GM18520 (cell line): Measurements from ENCODE around the gene HADHA.
A peak's percentile ranks its signal among the peaks of the same experiment; 100 is the strongest.
"Not testable (repeated sequence)": the region's sequence is repeated elsewhere in the genome, so short reads cannot be mapped to it uniquely, and the experiment has no call there.

ENCODE experiments used
- ATAC-seq: cut with Tn5 transposase; IDR thresholded peaks from one replicate; pipeline ENCODE4 v1.9.1; 2021; ENCODE audit not compliant: unreplicated experiment

HADHA gene

GRCh38 chr2:26244309-26245230 is at the start of gene HADHA, which contains the start of gene HADHB:
Gene HADHA, minus strand, starts transcription at chr2:26244632. Its CDS starts 36 bp downstream, at chr2:26244596.
Gene HADHB, plus strand, starts transcription at chr2:26244939. Its CDS starts 9,316 bp downstream, at chr2:26254255.
- peak; percentile 45 for ATAC-seq

- no peak for ATAC-seq
Observed at GRCh38 chr2:26292646-26293045, 48.2 kb upstream of the HADHA start.

DNA sequence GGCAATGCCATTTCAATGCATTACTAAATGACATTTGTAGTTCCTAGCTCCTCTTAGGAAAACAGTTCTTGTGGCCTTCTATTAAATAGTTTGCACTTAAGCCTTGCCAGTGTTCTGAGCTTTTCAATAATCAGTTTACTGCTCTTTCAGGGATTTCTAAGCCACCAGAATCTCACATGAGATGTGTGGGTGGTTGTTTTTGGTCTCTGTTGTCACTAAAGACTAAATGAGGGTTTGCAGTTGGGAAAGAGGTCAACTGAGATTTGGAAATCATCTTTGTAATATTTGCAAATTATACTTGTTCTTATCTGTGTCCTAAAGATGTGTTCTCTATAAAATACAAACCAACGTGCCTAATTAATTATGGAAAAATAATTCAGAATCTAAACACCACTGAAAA is 45.6 kb upstream of the HADHA start:
- no peak for ATAC-seq

DNA sequence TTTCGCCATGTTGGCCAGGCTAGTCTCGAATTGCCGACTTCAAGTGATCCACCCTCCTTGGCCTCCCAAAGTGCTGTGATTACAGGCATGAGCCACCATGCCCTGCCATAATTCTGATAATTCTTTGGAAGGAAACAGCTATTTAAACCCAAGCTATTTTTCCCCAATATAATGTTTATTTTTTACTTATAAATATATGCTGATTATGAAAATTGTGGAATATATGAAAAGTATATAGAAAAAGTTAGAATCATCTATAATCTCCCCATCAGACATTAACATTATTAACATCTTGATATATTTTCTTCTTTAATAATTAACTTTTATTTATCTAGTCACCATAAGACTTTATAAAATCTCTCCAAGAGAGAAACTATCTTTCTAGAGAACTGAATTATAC is 41.5 kb upstream of the HADHA start:
- ATAC-seq = no peak

- no peak for ATAC-seq
Observed at GRCh38 chr2:26284132-26284531, 39.7 kb upstream of the HADHA start.

GRCh38 chr2:26283606-26284005 is 39.2 kb upstream of the HADHA start:
- ATAC-seq = no peak

DNA sequence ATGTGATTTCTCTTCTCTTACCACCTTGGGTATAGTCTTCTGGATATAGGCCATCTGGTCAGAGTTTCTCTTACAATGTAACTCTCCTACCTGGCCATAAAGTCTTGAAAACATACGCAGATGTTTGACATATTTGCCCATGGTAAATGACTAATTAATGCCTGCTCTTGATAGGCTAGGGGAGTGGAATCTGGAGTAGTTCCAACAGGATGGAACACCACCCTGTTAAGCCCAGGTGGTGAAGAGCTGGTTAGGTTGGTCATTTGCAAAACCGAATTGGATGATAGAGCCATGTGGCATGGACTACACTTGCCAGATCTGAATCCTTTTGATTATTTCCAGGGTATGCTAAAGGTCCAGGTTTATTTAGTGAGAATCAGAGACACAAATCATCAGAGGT is 36.8 kb upstream of the HADHA start:
- no peak for ATAC-seq

GRCh38 chr2:26279886-26280285 is 35.5 kb upstream of the HADHA start:
- ATAC-seq = no peak

DNA sequence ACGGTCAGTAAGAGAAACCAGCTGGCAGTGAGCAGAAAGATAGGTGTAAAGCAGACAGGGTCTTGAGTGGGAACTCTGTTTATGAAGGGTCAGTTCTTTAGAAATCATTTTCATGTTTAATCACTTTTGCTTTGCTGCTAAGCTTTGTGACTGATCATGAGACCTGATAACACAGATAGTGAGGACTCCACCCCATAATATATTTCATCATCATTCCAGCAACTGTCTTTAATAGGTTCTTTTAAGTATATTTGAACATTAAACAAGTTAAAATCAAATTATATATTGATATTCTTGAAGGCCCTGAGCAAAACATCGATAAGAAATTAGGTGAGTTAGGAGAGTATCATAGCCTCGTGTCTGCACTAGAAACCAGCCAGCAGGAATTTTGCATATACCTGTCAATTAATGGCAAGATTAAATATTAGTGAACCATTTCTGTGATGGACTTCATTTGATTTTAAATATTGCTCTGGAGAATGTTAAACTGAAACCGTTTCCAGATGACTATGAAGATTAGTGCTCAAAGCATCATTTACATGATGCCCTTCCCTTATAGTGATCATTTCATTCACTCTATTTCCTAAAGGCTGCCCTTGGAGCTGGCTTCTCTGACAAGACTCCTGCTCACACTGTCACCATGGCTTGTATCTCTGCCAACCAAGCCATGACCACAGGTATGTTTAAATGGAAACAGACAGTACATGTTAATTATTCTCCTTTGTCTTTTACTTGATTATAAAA is 32.2 kb upstream of the HADHA start:
- ATAC-seq = no peak

DNA sequence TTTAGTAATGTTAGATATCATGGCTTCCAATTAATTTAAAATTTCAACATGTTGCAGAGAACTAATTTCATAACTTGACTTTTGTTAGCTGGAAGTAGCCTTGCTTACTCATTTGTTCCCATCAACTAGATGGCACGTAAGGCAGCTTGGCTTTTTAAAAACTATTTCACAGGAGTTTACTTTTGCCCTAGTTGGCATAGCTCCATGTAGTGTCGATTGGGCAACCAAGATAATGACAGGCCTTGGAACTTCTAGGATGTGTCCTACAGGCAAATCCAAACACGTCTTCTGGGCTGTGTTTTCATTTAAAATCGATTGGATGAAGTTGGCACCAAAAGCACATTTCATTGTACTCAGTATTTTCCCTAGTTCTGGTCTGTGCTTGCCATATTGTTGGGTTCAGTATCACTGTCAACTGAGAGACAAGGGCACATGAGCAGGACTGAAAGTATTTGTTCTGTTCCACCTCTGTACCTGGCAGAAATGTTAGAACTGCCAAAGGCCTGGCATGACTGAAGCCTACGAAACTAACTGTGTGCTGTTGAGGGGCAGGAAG is 29.7 kb upstream of the HADHA start:
- ATAC-seq = no peak

DNA sequence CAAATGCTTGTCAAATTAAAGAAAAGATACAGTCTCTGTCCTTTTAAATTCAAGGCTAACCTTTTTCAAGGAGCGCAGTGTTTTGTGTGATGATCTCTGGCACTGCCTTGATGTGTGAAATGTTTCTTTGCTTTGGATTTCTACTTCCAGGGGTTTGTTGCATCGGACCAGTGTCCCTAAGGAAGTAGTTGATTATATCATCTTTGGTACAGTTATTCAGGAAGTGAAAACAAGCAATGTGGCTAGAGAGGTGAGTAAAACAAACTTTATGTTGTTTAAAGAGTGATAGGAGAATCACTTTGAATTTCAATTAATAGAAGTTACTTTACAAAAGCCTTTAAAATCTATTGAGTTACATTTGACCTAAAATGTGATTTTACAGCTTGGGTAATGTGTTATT is 29.1 kb upstream of the HADHA start:
- no peak for ATAC-seq

DNA sequence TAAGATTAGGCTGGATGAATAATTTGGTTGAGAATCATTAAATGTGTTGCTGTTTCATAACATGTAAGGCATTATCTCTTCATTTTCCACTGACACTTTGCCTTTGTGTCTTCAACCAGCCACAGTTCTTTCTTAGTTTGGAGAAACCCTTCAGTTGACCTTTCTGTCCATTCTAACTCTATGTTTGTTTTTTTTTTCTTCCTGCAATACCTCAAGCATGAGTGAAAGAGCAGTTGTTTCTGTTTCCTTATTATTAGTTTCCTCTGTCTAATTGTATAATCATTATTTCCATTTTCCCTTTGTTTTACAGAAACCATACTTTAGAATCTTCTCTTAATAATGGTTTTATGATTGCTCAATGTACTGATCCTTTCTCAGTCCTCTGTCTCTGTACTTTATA is 25.9 kb upstream of the HADHA start:
- ATAC-seq = no peak

GRCh38 chr2:26269571-26270158 is 25.2 kb upstream of the HADHA start:
- no peak for ATAC-seq

DNA sequence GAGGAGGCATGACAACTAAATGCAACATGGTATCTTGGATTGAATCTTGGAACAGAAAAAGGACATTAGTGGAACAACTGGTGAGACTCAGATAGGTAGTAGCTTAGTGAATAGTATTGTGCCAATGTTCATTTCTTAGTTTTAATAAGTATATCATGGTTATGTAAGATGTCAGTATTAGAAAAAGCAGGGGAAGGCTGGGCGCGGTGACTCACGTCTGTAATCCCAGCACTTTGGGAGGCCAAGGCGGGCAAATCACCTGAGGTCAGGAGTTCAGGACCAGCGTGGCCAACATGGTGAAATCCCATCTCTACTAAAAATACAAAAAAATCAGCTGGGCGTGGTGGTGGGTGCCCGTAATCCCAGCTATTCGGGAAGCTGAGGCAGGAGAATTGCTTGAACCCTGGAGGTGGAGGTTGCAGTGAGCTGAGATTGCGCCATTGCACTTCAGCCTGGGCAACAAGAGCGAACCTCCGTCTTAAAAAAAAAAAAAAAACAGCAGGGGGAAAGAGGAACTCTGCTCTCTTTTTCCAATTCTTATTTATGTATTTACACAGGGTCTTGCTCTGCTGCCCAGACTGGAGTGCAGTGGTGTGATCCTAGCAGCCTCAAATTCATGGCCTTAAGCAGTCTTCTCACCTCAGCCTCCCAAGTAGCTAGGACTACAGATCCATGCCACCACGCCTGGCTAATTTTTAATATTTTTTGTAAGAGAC is 24.4 kb upstream of the HADHA start:
- ATAC-seq = not testable (repeated sequence)

GRCh38 chr2:26268213-26268612 is 23.8 kb upstream of the HADHA start:
- ATAC-seq = no peak

DNA sequence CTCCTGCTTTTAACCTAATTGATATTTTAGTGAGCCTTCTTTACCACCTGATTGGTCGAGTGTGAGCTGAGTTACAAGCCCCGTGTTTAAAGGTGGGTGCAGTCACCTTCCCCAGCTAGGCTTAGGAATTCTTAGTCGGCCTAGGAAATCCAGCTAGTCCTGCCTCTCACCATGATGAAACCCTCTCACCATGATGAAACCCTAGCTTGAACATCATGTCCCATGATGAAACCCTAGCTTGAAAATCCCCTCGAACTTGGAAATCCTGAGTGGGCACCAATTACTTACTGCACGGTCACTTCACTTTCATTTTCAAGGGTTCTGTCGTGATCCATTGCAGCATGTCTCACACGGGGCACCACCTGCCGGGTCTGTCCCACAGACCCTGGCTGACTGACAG is 14.4 kb upstream of the HADHA start:
- not testable (repeated sequence) for ATAC-seq

DNA sequence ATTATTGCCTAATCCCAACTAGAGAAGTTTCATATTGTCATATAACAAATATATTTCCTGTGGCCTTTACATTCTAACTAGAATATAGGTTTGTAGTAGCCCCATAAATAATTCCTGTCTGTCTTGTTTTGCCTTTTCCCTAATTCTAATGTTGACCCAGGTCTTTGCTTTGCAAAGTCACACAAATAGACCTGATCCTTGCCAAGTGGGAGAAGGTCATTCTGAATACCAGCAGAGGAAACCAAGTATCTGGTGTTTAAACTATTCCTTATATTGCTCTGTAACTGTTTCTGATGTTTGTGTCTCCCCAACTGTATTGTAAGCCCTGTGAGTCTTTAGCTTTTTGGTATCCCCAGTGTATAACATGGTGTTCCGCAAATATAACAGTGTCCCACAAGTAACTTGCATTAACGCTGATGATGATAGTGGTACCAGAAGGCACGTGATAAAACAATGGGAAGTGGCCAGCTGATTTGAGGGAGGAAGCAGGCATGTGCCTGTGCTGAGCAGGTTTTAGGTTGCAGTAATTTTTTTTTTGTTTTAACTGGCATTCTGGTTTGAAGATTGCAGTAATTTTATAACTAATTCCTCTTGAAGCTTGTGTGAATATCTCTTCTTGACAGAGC is 11.4 kb upstream of the HADHA start:
- ATAC-seq = no peak

- no peak for ATAC-seq
Observed at GRCh38 chr2:26251893-26252292, 7.5 kb upstream of the HADHA start.

- ATAC-seq = no peak
Observed at GRCh38 chr2:26249625-26250024, 5.2 kb upstream of the HADHA start.

DNA sequence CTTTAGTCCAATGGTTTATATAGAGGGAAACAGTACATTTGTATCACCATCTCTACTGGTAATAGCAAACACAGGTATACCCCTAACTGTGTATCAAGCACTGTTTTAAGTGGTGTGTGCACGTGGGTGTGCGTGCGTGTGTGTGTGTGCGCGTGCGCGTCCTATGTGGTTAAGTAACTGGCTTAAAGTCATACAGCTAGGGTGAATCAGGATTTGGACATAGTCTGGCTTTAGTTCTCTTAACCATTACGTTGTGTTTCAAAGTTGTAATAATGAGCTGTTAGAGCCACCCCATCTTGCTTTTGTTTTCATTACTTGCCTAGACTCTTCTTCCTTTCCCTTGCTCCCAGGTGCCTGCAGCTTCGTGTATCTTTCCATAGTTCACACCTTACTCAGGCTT is 2.4 kb upstream of the HADHA start:
- no peak for ATAC-seq
